Spleen (tissue), 11 donors: ENCODE measurements around the gene CLIP2. TPM values are rescaled to one million over a fixed set of nuclear protein-coding genes. Genes with fewer than 3 reads are reported as not detected.

Experiments used
- DNase-seq: peaks from one replicate; pipeline ENCODE4 v3.0.0-alpha.2; 2020
- H3K27ac ChIP-seq, 8 donors: fragments of 200-600 bp; sonication (generic) in 7 of 8; 1 replicate in 4 of 8; 2 replicates in 4 of 8; pipeline versions ENCODE4 v1.5.0 to v1.8.0; 2016 to 2021; ENCODE audit warnings: inconsistent platforms in 4 of 8, mild to moderate bottlenecking in 4 of 8, moderate library complexity in 1 of 8
- H3K27me3 ChIP-seq, 7 donors: fragments of 200-600 bp; sonication (generic) in 6 of 7; replicated peaks in 1 of 7; 1 replicate in 4 of 7; 2 replicates in 3 of 7; pipeline versions ENCODE4 v1.5.0 to v1.8.0; 2016 to 2021; ENCODE audit warnings: inconsistent platforms in 3 of 7, mild to moderate bottlenecking in 1 of 7
- H3K36me3 ChIP-seq, 6 donors: fragments of 200-600 bp; sonication (generic) in 5 of 6; 1 replicate in 4 of 6; 2 replicates in 2 of 6; pipeline versions ENCODE4 v1.5.0 to v1.8.0; 2016 to 2021; ENCODE audit warnings: inconsistent platforms in 2 of 6
- H3K4me1 ChIP-seq, 6 donors: fragments of 200-600 bp; sonication (generic) in 5 of 6; 1 replicate in 3 of 6; 2 replicates in 3 of 6; pipeline versions ENCODE4 v1.5.0 to v1.8.0; 2016 to 2021; ENCODE audit warnings: inconsistent platforms in 3 of 6
- H3K4me3 ChIP-seq, 8 donors: fragments of 200-600 bp; sonication (generic) in 7 of 8; 1 replicate in 4 of 8; 2 replicates in 4 of 8; pipeline versions ENCODE4 v1.5.0 to v1.8.0; 2016 to 2021; ENCODE audit warnings: inconsistent platforms in 4 of 8, mild to moderate bottlenecking in 4 of 8, moderate library complexity in 2 of 8
- H3K9me3 ChIP-seq, 8 donors: fragments of 200-600 bp; sonication (generic) in 7 of 8; 1 replicate in 4 of 8; 2 replicates in 4 of 8; pipeline versions ENCODE4 v1.5.0 to v1.8.0; 2016 to 2021; ENCODE audit warnings: inconsistent platforms in 4 of 8
- POLR2A ChIP-seq, 3 donors: fragments of 450-650 bp; IDR thresholded peaks; one replicate each; pipeline ENCODE4 v1.5.1; 2017; ENCODE audit warnings: antibody characterized with exemption in 3 of 3, mild to moderate bottlenecking in 1 of 3
- POLR2AphosphoS5 ChIP-seq, 3 donors: sonication (generic); formaldehyde crosslinking; IDR thresholded peaks; one replicate each; pipeline ENCODE4 v1.5.1; 2017; ENCODE audit warnings: antibody characterized with exemption in 3 of 3
- whole genome bisulfite sequencing, 5 donors: extraction: QIAGEN DNeasy Blood & Tissue Kit in 3 of 5; methylation state at CpG; one replicate each; pipeline versions ENCODE4 v1.1.5 to v1.1.7; 2013 to 2018; 5-methylcytosine and 5-hydroxymethylcytosine counted together
- intact Hi-C: fragments of 100-400 bp; cut with DNase I; formaldehyde crosslinking; loops from one replicate; pipeline ENCODE4 v1.15.0; 2023; ENCODE audit warnings: low total_unique reads
- polyA plus RNA-seq, 3 donors: library from polyadenylated mRNA; stranded (reverse); fragments of 200-250 nt; gene quantifications; one replicate each; pipeline ENCODE4 v1.2.1, GENCODE V29; 2013
- total RNA-seq, 7 donors: library from RNA; depleted of rRNA in 3 of 7; stranded (reverse); fragments of >200 nt in 3 of 7; fragmentation: NEBNext Ultra II Directional in 4 of 7; extraction: Animal tissue kit (Norgen Biotek cat#: 25700) in 4 of 7; gene quantifications; one replicate each; pipeline versions ENCODE4 v1.1.0 to v1.2.1, GENCODE V29; 2016 to 2021
- TF ChIP-seq, protein P1 (sequence below), 11 experiments: fragments of 200-600 bp in 7 of 11; fragments of 450-650 bp in 4 of 11; sonication (generic) in 4 of 11; IDR thresholded peaks in 8 of 11; conservative IDR thresholded peaks in 3 of 11; 1 replicate in 7 of 11; 2 replicates in 4 of 11; pipeline versions ENCODE4 v1.4.0 to v1.8.0; 2016 to 2021; ENCODE audit warnings: antibody characterized with exemption in 11 of 11, inconsistent platforms in 4 of 11, mild to moderate bottlenecking in 1 of 11
- donor health status: healthy with polysubstance abuse.
- donor health status: DM: no; HTN: no; CAD: no; lungs with moderate emphysema.
- donor health status: DM: no; HTN: no; CAD: no.
- donor health status: Bipolar disorder and iron deficiency.
- donor health status: healthy.
- donor health status: DM: no; HTN: no; CAD: no.
- donor health status: DM: yes; HTN: yes; CAD: no.

The CLIP2 gene
- total and polyA plus RNA-seq, 10 donors = 2.7 to 18.6 (median 16.9) TPM

- no peak overlapping the region for H3K27ac ChIP-seq
- intact Hi-C loops = loop anchor here (10.0 kb wide), 1 partner anchor 101 kb away; no protein-coding TSS in a partner anchor
- H3K4me1 ChIP-seq = peaks cover 0 to 10% (median 4%) of the 10 kb centered on the region in 6 donors
- no peak for DNase-seq
- peaks cover 0 to 4% (median 0%) of the 10 kb centered on the region in 8 donors for H3K9me3 ChIP-seq
- no peak overlapping the region for H3K4me3 ChIP-seq
- no peaks in the 10 kb centered on the region for H3K27me3 ChIP-seq
- TF ChIP-seq, protein P1, sequence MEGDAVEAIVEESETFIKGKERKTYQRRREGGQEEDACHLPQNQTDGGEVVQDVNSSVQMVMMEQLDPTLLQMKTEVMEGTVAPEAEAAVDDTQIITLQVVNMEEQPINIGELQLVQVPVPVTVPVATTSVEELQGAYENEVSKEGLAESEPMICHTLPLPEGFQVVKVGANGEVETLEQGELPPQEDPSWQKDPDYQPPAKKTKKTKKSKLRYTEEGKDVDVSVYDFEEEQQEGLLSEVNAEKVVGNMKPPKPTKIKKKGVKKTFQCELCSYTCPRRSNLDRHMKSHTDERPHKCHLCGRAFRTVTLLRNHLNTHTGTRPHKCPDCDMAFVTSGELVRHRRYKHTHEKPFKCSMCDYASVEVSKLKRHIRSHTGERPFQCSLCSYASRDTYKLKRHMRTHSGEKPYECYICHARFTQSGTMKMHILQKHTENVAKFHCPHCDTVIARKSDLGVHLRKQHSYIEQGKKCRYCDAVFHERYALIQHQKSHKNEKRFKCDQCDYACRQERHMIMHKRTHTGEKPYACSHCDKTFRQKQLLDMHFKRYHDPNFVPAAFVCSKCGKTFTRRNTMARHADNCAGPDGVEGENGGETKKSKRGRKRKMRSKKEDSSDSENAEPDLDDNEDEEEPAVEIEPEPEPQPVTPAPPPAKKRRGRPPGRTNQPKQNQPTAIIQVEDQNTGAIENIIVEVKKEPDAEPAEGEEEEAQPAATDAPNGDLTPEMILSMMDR (IDR thresholded peaks at IDR 0.05 in 8 of 11, conservative IDR thresholded peaks at IDR 0.05 in 3 of 11) = no peak
- TF ChIP-seq POLR2AphosphoS5 (IDR thresholded peaks at IDR 0.05) = no peak
- no peak for TF ChIP-seq POLR2A (IDR thresholded peaks at IDR 0.05)
- H3K36me3 ChIP-seq = peaks cover 0 to 50% (median 17%) of the 10 kb centered on the region in 6 donors
- 59 to 97% (median 73%) methylated on average over 3 to 4 of the region's 4 CpGs for WGBS, 5 donors
Observed at GRCh38 chr7:74395745-74396311, 106.6 kb downstream of the CLIP2 start.

DNA sequence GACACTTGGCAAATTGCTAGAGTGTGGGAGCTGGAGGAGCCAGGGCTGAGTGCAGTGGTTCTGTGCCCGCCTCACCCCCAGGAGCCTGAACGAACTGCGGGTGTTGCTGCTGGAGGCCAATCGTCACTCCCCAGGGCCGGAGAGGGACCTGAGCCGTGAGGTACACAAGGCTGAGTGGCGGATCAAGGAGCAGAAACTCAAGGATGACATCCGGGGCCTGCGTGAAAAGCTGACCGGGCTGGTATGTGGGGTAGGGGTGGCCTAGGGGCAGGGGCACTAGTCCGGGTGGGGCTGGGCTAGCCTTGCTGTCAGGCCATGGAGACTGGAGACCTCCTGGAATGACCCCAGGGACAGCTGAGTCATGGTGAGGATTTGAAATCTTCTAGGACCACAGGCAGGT is 107.8 kb downstream of the CLIP2 start:
- H3K4me1 ChIP-seq = peaks cover 0 to 10% (median 4%) of the 10 kb centered on the region in 6 donors
- no peak overlapping the region for H3K4me3 ChIP-seq
- DNase-seq = no peak
- 92 to 98% (median 96%) methylated on average over 8 to 11 of the region's 11 CpGs for WGBS, 5 donors
- intact Hi-C loops = loop anchor here (10.0 kb wide), 1 partner anchor 102 kb away; no protein-coding TSS in a partner anchor
- H3K27ac ChIP-seq = no peak overlapping the region
- H3K27me3 ChIP-seq = no peaks in the 10 kb centered on the region
- peaks cover 0 to 62% (median 17%) of the 10 kb centered on the region in 6 donors for H3K36me3 ChIP-seq
- TF ChIP-seq POLR2AphosphoS5 (IDR thresholded peaks at IDR 0.05) (no peak), POLR2A (IDR thresholded peaks at IDR 0.05) (no peak)
- TF ChIP-seq, protein P1 (IDR thresholded peaks at IDR 0.05 in 8 of 11, conservative IDR thresholded peaks at IDR 0.05 in 3 of 11) = no peak
- peaks cover 0 to 4% (median 0%) of the 10 kb centered on the region in 8 donors for H3K9me3 ChIP-seq

DNA sequence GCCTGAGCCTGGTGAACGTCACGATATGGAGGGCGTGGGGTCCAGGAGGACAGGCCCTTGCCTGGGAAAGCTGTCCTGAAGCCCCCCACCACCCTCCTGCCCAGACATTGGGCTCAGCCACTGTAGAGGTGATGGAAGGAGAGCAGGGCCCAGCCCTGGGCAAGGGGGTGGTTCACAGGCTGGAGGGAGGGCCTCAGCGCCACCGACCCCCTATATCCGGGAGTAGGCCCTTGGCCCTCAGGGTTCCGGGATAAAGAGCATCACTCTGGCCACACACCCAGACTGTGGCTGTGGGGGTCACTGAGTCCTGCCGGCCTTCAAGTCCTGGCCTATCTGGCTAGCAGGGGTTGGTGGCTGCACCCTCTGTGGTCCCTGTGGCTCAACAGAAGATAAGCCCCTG is 109.2 kb downstream of the CLIP2 start:
- intact Hi-C loops = loop anchor here (10.0 kb wide), 1 partner anchor 104 kb away; no protein-coding TSS in a partner anchor
- no peaks in the 10 kb centered on the region for H3K27me3 ChIP-seq
- H3K9me3 ChIP-seq = peaks cover 0 to 4% (median 0%) of the 10 kb centered on the region in 8 donors
- H3K27ac ChIP-seq = no peak overlapping the region
- 94 to 97% (median 95%) methylated on average over 6 to 8 of the region's 8 CpGs for WGBS, 5 donors
- peaks cover 0 to 75% (median 19%) of the 10 kb centered on the region in 6 donors for H3K36me3 ChIP-seq
- no peak for TF ChIP-seq POLR2A (IDR thresholded peaks at IDR 0.05)
- TF ChIP-seq POLR2AphosphoS5 (IDR thresholded peaks at IDR 0.05) = no peak
- TF ChIP-seq, protein P1 (IDR thresholded peaks at IDR 0.05 in 8 of 11, conservative IDR thresholded peaks at IDR 0.05 in 3 of 11) = no peak
- no peak overlapping the region for H3K4me3 ChIP-seq
- DNase-seq = no peak
- H3K4me1 ChIP-seq = peaks cover 0 to 5% (median 2%) of the 10 kb centered on the region in 6 donors

GRCh38 chr7:74399006-74399405 is 109.8 kb downstream of the CLIP2 start:
- H3K27ac ChIP-seq = no peak overlapping the region
- no peaks in the 10 kb centered on the region for H3K4me1 ChIP-seq
- H3K27me3 ChIP-seq = no peaks in the 10 kb centered on the region
- H3K4me3 ChIP-seq = no peak overlapping the region
- TF ChIP-seq POLR2AphosphoS5 (IDR thresholded peaks at IDR 0.05) (no peak), POLR2A (IDR thresholded peaks at IDR 0.05) (no peak)
- TF ChIP-seq, protein P1 (IDR thresholded peaks at IDR 0.05 in 8 of 11, conservative IDR thresholded peaks at IDR 0.05 in 3 of 11) = no peak
- WGBS, 5 donors = 88 to 93% (median 92%) methylated on average over 6 of the region's 6 CpGs
- no peak for DNase-seq
- intact Hi-C loops = loop anchor here (10.0 kb wide), 1 partner anchor 104 kb away; no protein-coding TSS in a partner anchor
- peaks cover 0 to 4% (median 0%) of the 10 kb centered on the region in 8 donors for H3K9me3 ChIP-seq
- peaks cover 0 to 80% (median 19%) of the 10 kb centered on the region in 6 donors for H3K36me3 ChIP-seq
